Endodermal cell (in vitro differentiated cells): ENCODE measurements around the gene NDOR1. TPM values are rescaled to one million over a fixed set of nuclear protein-coding genes. Genes with fewer than 3 reads are reported as not detected.
A peak's percentile ranks its signal among the peaks of the same experiment; 100 is the strongest.

Experiments used
- DNase-seq: peaks from one replicate; pipeline ENCODE4 v3.0.0-alpha.2; 2017
- H3K27ac ChIP-seq: 2 replicates; pipeline ENCODE4 v1.5.1; 2013; ENCODE audit warnings: mild to moderate bottlenecking, low read depth, low read length, moderate library complexity
- H3K27me3 ChIP-seq: 2 replicates; pipeline ENCODE4 v1.6.1; 2013; ENCODE audit warnings: mild to moderate bottlenecking, low read length, moderate library complexity; ENCODE audit not compliant: insufficient read depth, control insufficient read depth, poor library complexity, severe bottlenecking
- H3K36me3 ChIP-seq: 2 replicates; pipeline ENCODE4 v1.7.0; 2013; ENCODE audit warnings: mild to moderate bottlenecking, low read length, moderate library complexity; ENCODE audit not compliant: control insufficient read depth, insufficient read depth
- H3K4me1 ChIP-seq: one replicate; pipeline ENCODE4 v1.7.0; 2013; ENCODE audit warnings: low read length; ENCODE audit not compliant: control insufficient read depth, insufficient read depth
- H3K4me3 ChIP-seq: 2 replicates; pipeline ENCODE4 v1.5.1; 2013; ENCODE audit warnings: mild to moderate bottlenecking, low read length, moderate library complexity
- H3K9ac ChIP-seq: 2 replicates; pipeline ENCODE4 v1.6.1; 2013; ENCODE audit warnings: mild to moderate bottlenecking, low read length, moderate library complexity; ENCODE audit not compliant: poor library complexity, severe bottlenecking; ENCODE audit errors: extremely low read depth
- H3K9me3 ChIP-seq: 2 replicates; pipeline ENCODE4 v1.6.1; 2013; ENCODE audit warnings: mild to moderate bottlenecking, low read length, moderate library complexity; ENCODE audit not compliant: control insufficient read depth
- H3K27ac Mint-ChIP-seq: 2 replicates; pipeline ENCODE4 v1.8.0; 2020; ENCODE audit warnings: mixed read lengths
- H3K27me3 Mint-ChIP-seq: 2 replicates; pipeline ENCODE4 v1.8.0; 2021; ENCODE audit warnings: mild to moderate bottlenecking, mixed read lengths; ENCODE audit not compliant: insufficient read depth
- H3K36me3 Mint-ChIP-seq: 2 replicates; pipeline ENCODE4 v1.8.0; 2020; ENCODE audit warnings: low read depth, mixed read lengths
- H3K4me1 Mint-ChIP-seq: 2 replicates; pipeline ENCODE4 v1.8.0; 2020; ENCODE audit warnings: mixed read lengths
- H3K4me3 Mint-ChIP-seq: 2 replicates; pipeline ENCODE4 v1.8.0; 2020; ENCODE audit warnings: mild to moderate bottlenecking, moderate library complexity, mixed read lengths
- H3K9me3 Mint-ChIP-seq: 2 replicates; pipeline ENCODE4 v1.8.0; 2020; ENCODE audit warnings: mild to moderate bottlenecking, mixed read lengths
- WGBS, 2 experiments: methylation state at CpG; one replicate each; pipeline versions ENCODE4 v1.1.5 to v1.1.7; 2013; ENCODE audit warnings: missing lambda C conversion rate in 2 of 2, mixed read lengths in 1 of 2; ENCODE audit not compliant: insufficient coverage in 1 of 2, insufficient read length in 1 of 2; 5-methylcytosine and 5-hydroxymethylcytosine counted together
- total RNA-seq, 2 donors: library from RNA; stranded (reverse); fragmentation: NEBNext Ultra II Directional in 1 of 2; extraction: Animal tissue kit (Norgen Biotek cat#: 25700) in 1 of 2; gene quantifications; 2 replicates in 1 of 2; 3 replicates in 1 of 2; pipeline ENCODE4 v1.2.1, GENCODE V29; 2021
- TF ChIP-seq, protein P1 (sequence below): fragments of 200-600 bp; sonication (generic); conservative IDR thresholded peaks from 2 replicates; pipeline ENCODE4 v1.5.0; 2021; ENCODE audit warnings: antibody characterized with exemption, mild to moderate bottlenecking

The NDOR1 gene
- total RNA-seq, 2 donors from 2014 or later = 39.2 to 41.4 TPM

DNA sequence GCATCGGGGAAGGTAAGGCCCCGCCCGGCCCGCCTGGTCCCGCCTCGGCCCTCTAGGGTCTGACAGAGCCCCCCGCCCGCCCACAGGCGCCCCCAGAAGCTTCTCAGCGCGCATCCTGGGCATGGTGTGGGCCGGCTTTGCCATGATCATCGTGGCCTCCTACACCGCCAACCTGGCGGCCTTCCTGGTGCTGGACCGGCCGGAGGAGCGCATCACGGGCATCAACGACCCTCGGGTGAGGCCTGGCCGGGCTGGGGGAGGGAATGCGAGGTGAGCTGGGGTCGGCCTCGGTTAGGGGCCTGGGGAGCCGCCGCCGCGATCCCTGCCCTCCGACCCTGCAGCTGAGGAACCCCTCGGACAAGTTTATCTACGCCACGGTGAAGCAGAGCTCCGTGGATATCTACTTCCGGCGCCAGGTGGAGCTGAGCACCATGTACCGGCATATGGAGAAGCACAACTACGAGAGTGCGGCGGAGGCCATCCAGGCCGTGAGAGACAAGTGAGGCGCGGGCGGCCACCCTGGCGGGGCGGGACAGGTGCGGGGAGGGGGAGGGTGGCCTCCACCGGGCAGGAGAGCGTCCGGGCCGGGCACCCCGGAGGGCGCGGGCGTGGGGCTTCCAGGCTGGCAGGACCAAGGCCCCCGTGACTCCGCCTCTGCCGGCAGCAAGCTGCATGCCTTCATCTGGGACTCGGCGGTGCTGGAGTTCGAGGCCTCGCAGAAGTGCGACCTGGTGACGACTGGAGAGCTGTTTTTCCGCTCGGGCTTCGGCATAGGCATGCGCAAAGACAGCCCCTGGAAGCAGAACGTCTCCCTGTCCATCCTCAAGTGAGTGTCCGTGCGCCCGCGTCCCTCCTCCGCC lies 42.8 kb upstream of the NDOR1 start:
- no peaks in the 10 kb centered on the region for H3K36me3 Mint-ChIP-seq
- H3K27ac Mint-ChIP-seq = no peak overlapping the region
- peaks cover 100% of the 10 kb centered on the region for H3K27me3 ChIP-seq
- H3K9ac ChIP-seq = no peak overlapping the region
- H3K9me3 Mint-ChIP-seq = no peaks in the 10 kb centered on the region
- H3K4me1 Mint-ChIP-seq = no peaks in the 10 kb centered on the region
- TF ChIP-seq, protein P1, sequence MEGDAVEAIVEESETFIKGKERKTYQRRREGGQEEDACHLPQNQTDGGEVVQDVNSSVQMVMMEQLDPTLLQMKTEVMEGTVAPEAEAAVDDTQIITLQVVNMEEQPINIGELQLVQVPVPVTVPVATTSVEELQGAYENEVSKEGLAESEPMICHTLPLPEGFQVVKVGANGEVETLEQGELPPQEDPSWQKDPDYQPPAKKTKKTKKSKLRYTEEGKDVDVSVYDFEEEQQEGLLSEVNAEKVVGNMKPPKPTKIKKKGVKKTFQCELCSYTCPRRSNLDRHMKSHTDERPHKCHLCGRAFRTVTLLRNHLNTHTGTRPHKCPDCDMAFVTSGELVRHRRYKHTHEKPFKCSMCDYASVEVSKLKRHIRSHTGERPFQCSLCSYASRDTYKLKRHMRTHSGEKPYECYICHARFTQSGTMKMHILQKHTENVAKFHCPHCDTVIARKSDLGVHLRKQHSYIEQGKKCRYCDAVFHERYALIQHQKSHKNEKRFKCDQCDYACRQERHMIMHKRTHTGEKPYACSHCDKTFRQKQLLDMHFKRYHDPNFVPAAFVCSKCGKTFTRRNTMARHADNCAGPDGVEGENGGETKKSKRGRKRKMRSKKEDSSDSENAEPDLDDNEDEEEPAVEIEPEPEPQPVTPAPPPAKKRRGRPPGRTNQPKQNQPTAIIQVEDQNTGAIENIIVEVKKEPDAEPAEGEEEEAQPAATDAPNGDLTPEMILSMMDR = peak; percentile 37
- H3K4me3 ChIP-seq = no peak overlapping the region
- H3K4me3 Mint-ChIP-seq = peak overlapping the region; percentile 32
- H3K27ac ChIP-seq = no peak overlapping the region
- H3K27me3 Mint-ChIP-seq = peaks cover 95% of the 10 kb centered on the region
- H3K36me3 ChIP-seq = no peaks in the 10 kb centered on the region
- peak; percentile 80 for DNase-seq
- no peaks in the 10 kb centered on the region for H3K9me3 ChIP-seq
- no peaks in the 10 kb centered on the region for H3K4me1 ChIP-seq
- 20 to 26% methylated on average over 32 to 74 of the region's 74 CpGs for WGBS, 2 experiments

DNA sequence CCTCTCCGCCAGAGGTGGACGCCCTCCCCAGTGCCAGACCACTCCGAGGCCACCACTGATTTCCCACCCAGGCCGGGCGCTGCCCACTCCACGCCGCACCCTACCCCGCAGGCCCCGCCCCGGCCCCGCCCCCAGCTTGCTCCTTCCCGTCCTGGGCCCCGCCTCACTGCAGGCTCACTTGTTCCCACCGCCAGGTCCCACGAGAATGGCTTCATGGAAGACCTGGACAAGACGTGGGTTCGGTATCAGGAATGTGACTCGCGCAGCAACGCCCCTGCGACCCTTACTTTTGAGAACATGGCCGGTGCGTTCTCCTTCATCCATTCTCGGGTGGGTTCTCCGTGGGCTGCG lies 42.2 kb upstream of the NDOR1 start:
- TF ChIP-seq, protein P1 = no peak
- WGBS, 2 experiments = 41 to 58% methylated on average over 15 to 26 of the region's 26 CpGs
- Histone ChIP-seq H3K36me3 (no peaks in the 10 kb centered on the region), H3K27me3 (peaks cover 100% of the 10 kb centered on the region), H3K9ac (no peak overlapping the region), H3K4me3 (no peak overlapping the region), H3K27ac (no peak overlapping the region), H3K4me1 (no peaks in the 10 kb centered on the region), H3K9me3 (no peaks in the 10 kb centered on the region)
- Mint-ChIP-seq H3K36me3 (no peaks in the 10 kb centered on the region), H3K27me3 (peaks cover 95% of the 10 kb centered on the region), H3K4me3 (peak overlapping the region; percentile 32), H3K9me3 (no peaks in the 10 kb centered on the region), H3K4me1 (no peaks in the 10 kb centered on the region), H3K27ac (no peak overlapping the region)
- peak; percentile 71 for DNase-seq

DNA sequence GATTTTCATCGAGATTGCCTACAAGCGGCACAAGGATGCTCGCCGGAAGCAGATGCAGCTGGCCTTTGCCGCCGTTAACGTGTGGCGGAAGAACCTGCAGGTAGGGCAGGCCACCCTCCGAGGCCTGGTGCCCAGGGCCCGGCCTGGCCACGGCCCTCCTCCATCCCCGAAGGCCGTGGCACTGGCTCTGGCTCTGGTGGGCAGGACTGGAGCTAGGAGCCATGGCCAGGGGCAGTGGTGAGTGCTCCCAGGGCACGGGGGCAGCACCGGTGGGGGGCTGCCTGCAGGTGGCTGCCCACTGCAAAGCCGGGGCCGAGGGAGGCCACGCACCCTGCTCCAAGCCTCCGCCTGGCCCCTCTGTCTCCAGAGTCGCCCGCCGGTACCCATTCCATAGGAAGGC lies 41.7 kb upstream of the NDOR1 start:
- Mint-ChIP-seq H3K9me3 (no peaks in the 10 kb centered on the region), H3K36me3 (no peaks in the 10 kb centered on the region), H3K27me3 (peaks cover 94% of the 10 kb centered on the region), H3K4me1 (no peaks in the 10 kb centered on the region), H3K4me3 (peak overlapping the region; percentile 32), H3K27ac (no peak overlapping the region)
- no peaks in the 10 kb centered on the region for H3K9me3 ChIP-seq
- H3K27ac ChIP-seq = no peak overlapping the region
- 91 to 96% methylated on average over 16 to 22 of the region's 22 CpGs for WGBS, 2 experiments
- H3K9ac ChIP-seq = no peak overlapping the region
- no peaks in the 10 kb centered on the region for H3K4me1 ChIP-seq
- TF ChIP-seq, protein P1 = no peak
- peaks cover 100% of the 10 kb centered on the region for H3K27me3 ChIP-seq
- H3K4me3 ChIP-seq = no peak overlapping the region
- DNase-seq = no peak
- no peaks in the 10 kb centered on the region for H3K36me3 ChIP-seq
